Gastrocnemius medialis (tissue), 4 donors: ENCODE data around the gene LRRC4C.

Source experiments
- CTCF ChIP-seq, 5 experiments: fragments of 450-650 bp in 3 of 5; fragments of 200-600 bp in 2 of 5; sonication (generic) in 2 of 5; IDR thresholded peaks in 4 of 5; conservative IDR thresholded peaks in 1 of 5; 1 replicate in 4 of 5; 2 replicates in 1 of 5; pipeline ENCODE4 v1.5.1; 2016 to 2019; ENCODE audit warnings: antibody characterized with exemption in 5 of 5, mild to moderate bottlenecking in 3 of 5, moderate library complexity in 3 of 5
- POLR2A ChIP-seq, 2 donors: fragments of 450-650 bp; IDR thresholded peaks; one replicate each; pipeline ENCODE4 v1.6.1; 2017; ENCODE audit warnings: antibody characterized with exemption in 2 of 2, mild to moderate bottlenecking in 2 of 2, moderate library complexity in 2 of 2

- no peak for TF ChIP-seq POLR2A (IDR thresholded peaks at IDR 0.05)
- no peak for TF ChIP-seq CTCF (IDR thresholded peaks at IDR 0.05 in 4 of 5, conservative IDR thresholded peaks at IDR 0.05 in 1 of 5)
Measured at GRCh38 chr11:41010361-41011050, 448.9 kb downstream of the LRRC4C start.
